Loucy (cell line): ENCODE measurements around the gene RFPL4A.

Experiments
- EZH2phosphoT487 ChIP-seq: fragments of 200-600 bp; IDR thresholded peaks from 2 replicates; pipeline ENCODE4 v1.6.1; 2018; ENCODE audit warnings: antibody characterized with exemption, mild to moderate bottlenecking, moderate library complexity, borderline replicate concordance
- TF ChIP-seq, protein P1 (sequence below): fragments of 200-600 bp; sonication (generic); conservative IDR thresholded peaks from 2 replicates; pipeline ENCODE4 v1.5.1; 2014; ENCODE audit warnings: mild to moderate bottlenecking, antibody characterized with exemption, low read length

DNA sequence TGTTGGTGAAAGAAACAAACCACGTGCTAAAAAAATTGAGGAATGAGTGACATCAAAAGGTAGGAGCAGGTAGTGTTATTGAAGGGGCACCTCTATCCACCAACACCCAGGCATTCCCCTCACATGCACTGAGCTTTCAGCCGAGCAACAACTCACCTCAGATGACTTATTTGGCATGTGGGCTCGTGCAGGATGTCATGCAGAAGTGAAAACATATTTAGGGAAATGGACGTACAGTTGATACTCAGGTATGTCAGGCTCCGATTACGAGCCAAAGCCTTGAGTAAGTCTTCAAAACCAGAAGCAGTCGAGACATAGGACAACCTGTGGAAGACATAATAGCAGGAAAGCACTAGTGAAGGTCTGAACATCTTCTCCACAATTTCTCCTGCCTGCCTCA, 42.5 kb downstream of the RFPL4A start:
- TF ChIP-seq, protein P1, sequence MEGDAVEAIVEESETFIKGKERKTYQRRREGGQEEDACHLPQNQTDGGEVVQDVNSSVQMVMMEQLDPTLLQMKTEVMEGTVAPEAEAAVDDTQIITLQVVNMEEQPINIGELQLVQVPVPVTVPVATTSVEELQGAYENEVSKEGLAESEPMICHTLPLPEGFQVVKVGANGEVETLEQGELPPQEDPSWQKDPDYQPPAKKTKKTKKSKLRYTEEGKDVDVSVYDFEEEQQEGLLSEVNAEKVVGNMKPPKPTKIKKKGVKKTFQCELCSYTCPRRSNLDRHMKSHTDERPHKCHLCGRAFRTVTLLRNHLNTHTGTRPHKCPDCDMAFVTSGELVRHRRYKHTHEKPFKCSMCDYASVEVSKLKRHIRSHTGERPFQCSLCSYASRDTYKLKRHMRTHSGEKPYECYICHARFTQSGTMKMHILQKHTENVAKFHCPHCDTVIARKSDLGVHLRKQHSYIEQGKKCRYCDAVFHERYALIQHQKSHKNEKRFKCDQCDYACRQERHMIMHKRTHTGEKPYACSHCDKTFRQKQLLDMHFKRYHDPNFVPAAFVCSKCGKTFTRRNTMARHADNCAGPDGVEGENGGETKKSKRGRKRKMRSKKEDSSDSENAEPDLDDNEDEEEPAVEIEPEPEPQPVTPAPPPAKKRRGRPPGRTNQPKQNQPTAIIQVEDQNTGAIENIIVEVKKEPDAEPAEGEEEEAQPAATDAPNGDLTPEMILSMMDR = no peak
- TF ChIP-seq EZH2phosphoT487 = no peak
